GM19238 (cell line): Measurements from ENCODE around the gene PDCD7.
"Not testable (repeated sequence)": the region's sequence is repeated elsewhere in the genome, so short reads cannot be mapped to it uniquely, and the experiment has no call there.

ENCODE experiments used
- DNase-seq: peaks from one replicate; pipeline ENCODE4 v3.0.0; 2011; ENCODE audit warnings: low spot score; ENCODE audit not compliant: insufficient read length

The PDCD7 gene

GRCh38 chr15:65091946-65092770, 41.5 kb downstream of the PDCD7 start:
- no peak for DNase-seq

- no peak for DNase-seq
Measured at GRCh38 chr15:65089206-65089824, 44.3 kb downstream of the PDCD7 start.

GRCh38 chr15:65088643-65089021, 45.0 kb downstream of the PDCD7 start:
- no peak for DNase-seq

- no peak for DNase-seq
Measured at GRCh38 chr15:65087873-65088642, 45.5 kb downstream of the PDCD7 start.

GRCh38 chr15:65087411-65087810, 46.2 kb downstream of the PDCD7 start:
- DNase-seq: no peak

- DNase-seq: no peak
Measured at GRCh38 chr15:65086680-65087111, 46.9 kb downstream of the PDCD7 start.

GRCh38 chr15:65085990-65086679, 47.5 kb downstream of the PDCD7 start:
- no peak for DNase-seq

GRCh38 chr15:65085207-65085753, 48.3 kb downstream of the PDCD7 start:
- no peak for DNase-seq

GRCh38 chr15:65084500-65085206, 49.0 kb downstream of the PDCD7 start:
- no peak for DNase-seq

GRCh38 chr15:65083262-65083701, 50.3 kb downstream of the PDCD7 start:
- no peak for DNase-seq

GRCh38 chr15:65082303-65082953, 51.2 kb downstream of the PDCD7 start:
- DNase-seq: no peak

- no peak for DNase-seq
Measured at GRCh38 chr15:65081758-65082157, 51.9 kb downstream of the PDCD7 start.

- no peak for DNase-seq
Measured at GRCh38 chr15:65081270-65081669, 52.3 kb downstream of the PDCD7 start.

- DNase-seq: no peak
Measured at GRCh38 chr15:65079580-65079979, 54.0 kb downstream of the PDCD7 start.

- DNase-seq: peak; percentile 52
Measured at GRCh38 chr15:65077981-65078352, 55.6 kb downstream of the PDCD7 start.

GRCh38 chr15:65077291-65077980, 56.2 kb downstream of the PDCD7 start:
- no peak for DNase-seq

- DNase-seq: no peak
Measured at GRCh38 chr15:65076486-65077290, 56.9 kb downstream of the PDCD7 start, which contains the start of gene KBTBD13. Gene KBTBD13 (plus strand): TSS chr15:65076746. CDS start chr15:65076816, 70 bp downstream.

- DNase-seq: not testable (repeated sequence)
Measured at GRCh38 chr15:65075607-65076395, 57.8 kb downstream of the PDCD7 start.
